AG08396 (cell line): ENCODE results near the gene RGP1.

Experiments
- DNase-seq: peaks from one replicate; pipeline ENCODE4 v3.0.0; 2012; ENCODE audit warnings: low spot score, mixed read lengths

The RGP1 gene

DNA sequence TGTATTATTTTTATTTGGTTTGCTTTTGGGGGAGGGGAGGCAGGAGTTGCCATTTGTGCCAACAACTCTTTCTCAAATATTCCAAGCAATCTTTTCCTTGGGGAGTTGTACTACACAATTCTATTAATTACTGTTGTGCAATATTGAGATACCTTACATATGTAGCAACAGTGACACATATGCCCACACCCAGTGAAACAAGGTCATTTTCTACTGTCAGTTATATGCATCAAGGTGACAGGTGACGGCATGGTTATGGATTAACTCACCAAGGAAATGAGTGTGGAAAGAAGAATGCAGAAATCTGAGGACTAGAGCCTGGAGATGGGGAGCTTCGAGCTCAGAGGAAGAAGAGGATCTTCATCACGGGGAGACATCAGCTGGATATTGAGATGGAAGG is 22.9 kb downstream of the RGP1 start:
- DNase-seq: no peak

DNA sequence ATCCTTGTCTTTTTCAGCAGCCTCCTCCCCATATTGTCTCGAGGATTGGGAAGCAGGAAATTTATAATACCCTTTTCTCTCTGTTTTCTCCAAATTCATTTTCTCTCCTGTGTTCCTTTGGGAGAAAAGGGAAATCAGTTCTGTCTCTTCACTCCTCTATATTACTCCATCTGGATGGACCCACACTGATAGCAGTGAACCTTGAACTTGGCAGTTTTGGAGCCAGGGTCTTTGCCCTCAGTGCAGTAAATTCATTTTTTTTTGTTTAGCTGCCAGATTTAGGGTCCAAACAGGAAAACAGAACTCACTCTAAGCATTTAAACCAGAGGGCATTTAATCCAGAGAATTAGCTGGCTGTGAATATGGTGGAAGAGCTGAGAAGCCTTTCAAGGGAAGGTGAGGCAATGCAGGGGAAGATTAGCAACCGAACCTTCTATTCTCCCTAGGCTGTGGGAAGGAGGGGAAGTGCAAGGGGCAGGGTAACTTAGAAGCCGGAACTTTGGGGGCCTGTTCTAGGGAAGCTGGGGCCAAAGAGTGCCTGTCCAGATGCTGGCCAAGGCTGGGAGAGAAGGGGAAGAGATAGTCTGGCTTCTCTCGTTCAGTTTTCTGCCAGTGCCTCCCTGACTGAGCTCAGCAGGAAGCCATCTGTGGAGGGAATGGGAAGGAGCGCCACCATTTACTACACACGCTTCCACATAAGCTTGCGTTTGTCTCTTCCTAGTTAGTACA is 26.0 kb downstream of the RGP1 start:
- DNase-seq: no peak

DNA sequence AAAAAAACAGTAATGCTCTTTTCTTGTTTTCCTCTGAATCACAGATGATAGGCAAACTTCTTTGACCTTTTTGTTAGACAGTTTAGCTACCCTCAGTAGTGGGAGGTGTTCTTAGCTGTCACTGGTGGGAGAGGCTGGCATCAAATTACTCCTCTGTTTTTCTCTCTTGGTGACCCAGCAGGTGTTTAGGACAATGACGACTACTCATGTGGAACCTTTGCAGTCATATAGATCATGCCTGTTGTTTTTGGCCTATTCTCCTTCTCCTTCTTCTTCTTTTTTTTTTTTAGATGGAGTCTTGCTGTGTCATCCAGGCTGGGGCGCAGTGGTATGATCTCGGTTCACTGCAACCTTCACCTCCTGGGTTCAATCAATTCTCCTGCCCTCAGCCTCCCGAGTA is 26.9 kb downstream of the RGP1 start:
- DNase-seq: no peak

DNA sequence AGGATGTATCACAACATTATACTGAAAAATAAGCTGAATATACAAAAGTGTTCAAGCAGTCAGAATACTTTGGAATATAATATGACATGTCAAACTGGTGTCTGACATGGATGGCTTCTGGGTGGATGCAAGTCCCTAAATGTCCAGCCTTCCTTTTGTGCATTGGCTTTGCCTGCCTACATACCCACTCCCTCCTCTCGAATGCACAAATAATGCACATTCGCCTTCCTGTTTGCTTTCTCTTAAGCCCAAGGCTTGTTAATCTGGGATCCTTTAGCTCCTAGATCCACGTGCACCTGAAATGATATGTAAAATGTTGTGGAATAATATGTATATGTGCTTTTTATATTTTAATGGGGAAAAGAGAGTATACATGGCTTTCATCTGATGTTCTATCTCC is 29.4 kb downstream of the RGP1 start:
- no peak for DNase-seq

DNA sequence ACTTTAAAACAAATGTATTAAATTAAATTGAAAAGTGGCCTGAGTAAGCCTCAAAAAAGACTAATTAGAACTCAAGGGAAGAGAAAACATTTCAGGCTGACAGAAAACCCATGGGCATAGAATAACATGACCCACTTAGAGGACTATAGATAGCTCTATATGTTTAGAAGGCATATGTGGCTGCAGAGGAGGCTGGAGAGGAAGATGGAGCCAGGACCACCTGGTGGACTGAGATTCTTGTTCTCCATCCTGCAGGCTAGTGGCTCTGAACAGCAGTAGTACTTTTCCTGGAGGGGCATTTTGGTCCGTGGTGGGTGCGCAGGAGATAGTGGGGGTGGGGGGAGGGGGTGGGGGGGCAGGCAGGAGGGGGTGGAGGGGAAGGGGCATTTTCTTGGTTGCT is 32.0 kb downstream of the RGP1 start:
- DNase-seq: no peak

DNA sequence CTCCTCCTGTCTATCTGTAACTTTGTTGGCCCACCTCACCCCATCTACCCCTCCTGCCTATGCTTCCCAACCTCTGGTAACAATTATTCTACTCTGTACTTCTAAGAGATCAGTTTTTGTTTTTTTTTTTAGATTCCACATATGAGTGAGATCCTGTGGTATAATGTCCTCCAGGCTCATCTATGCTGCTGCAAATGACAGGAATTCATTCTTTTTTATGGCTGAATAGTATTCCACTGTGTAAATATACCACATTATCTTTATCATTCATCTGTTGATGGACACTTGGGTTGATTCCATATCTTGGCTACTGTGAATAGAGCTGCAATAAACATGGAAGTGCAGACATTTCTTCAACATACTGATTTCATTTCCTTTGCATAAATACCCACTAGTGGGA is 34.3 kb downstream of the RGP1 start:
- DNase-seq: no peak

- no peak for DNase-seq
These were observed 40.5 kb downstream of the RGP1 start for GRCh38 chr9:35789541-35789940.

DNA sequence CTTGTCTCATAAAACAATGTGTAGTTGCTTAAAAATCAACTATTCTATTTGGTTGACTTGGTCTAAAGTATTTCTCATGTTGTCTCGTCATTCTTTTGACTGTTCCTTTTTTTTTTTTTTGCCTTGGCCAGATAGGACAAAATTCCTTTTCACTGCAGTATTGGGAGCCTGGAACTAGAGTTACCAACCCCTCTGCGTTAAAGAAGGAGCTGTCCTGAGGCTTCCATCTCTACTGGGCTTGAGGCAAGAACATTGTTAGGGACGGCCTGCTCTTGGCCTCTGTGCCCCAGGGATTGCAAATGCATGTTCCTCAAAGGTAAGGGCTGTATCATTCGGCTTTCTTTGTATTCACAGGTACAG is 40.9 kb downstream of the RGP1 start:
- DNase-seq: no peak

DNA sequence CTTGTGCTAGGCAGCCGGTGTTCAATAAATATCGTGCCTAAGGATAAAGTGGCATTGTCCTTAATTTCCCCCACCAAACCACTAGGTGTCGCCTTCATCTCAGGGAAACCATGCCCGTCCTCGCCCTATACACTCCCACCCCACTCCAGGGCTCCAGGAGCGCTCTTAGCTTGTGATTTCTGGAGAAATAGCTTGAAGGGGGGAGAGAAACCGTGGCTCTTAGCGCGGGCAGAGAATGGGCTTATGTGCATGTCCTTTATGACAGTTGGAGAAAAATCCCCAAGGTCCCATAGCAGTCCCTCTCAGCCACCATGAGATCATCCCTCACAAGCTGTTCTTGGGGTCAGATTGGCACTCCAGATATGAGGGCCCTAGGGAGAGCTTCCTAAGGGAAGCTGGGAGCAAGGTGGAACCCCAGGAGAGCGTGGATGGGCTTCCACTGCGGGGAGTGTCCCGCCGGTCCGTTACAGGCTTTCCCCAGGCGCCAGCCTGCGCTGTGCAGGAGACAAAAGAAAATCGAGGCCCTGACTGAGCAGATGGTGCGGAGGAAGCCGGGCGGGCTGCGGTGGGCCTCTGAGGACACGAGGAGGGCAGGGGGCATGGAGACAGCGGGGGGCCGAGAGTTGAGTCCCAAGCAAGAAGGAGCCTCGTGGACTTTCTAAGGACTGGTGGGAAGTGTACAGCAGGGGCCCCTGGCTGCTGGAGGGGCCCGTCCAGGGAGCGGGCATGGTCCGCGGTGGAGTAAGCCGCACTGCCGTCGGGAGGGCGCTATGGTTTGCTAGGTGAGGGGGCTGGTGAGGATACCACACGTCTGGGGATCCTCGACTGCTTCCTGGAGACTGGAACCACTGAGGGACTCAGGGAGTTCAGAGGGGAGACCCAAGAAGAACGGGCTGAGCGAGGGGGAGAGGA is 41.6 kb downstream of the RGP1 start:
- DNase-seq: peak; percentile 90

GRCh38 chr9:35791297-35791921 is 42.3 kb downstream of the RGP1 start, which contains the start of gene NPR2:
Gene NPR2 (plus strand): TSS chr9:35791591. CDS start chr9:35792409, 818 bp downstream.
- peak; percentile 80 for DNase-seq

DNA sequence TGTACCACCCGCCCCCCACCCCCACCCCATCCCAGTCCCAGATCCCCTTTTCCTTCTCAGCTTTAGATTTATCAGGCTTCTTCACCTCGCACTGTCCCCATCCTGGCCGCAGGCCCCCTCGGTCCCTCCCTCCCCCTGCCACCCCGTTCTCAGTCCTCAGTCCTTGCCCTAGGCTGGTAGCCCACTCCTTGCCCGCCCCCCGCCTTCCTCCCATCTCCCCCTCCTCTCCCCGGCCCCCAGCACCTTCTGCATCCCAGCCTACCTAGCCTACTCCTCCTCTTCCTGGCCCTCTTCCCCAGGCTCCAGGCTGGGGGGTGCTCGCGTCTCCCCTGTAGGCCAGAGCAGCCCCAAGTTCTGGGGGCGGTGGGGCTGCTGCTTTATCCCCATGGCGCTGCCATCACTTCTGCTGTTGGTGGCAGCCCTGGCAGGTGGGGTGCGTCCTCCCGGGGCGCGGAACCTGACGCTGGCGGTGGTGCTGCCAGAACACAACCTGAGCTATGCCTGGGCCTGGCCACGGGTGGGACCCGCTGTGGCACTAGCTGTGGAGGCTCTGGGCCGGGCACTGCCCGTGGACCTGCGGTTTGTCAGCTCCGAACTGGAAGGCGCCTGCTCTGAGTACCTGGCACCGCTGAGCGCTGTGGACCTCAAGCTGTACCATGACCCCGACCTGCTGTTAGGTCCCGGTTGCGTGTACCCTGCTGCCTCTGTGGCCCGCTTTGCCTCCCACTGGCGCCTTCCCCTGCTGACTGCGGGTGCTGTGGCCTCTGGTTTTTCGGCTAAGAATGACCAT is 43.1 kb downstream of the RGP1 start:
- DNase-seq: no peak

DNA sequence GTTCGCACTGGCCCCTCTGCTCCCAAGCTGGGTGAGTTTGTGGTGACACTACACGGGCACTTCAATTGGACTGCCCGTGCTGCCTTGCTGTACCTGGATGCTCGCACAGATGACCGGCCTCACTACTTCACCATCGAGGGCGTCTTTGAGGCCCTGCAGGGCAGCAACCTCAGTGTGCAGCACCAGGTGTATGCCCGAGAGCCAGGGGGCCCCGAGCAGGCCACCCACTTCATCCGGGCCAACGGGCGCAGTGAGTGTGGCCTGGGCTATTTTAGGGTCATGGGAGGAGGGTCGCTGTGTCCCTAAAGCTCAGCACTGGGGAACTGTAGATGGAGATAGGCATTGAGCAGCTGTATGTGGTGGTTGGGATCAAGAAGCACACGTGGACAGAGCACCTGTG is 43.7 kb downstream of the RGP1 start:
- no peak for DNase-seq

GRCh38 chr9:35793461-35793860 is 44.4 kb downstream of the RGP1 start:
- DNase-seq: no peak

DNA sequence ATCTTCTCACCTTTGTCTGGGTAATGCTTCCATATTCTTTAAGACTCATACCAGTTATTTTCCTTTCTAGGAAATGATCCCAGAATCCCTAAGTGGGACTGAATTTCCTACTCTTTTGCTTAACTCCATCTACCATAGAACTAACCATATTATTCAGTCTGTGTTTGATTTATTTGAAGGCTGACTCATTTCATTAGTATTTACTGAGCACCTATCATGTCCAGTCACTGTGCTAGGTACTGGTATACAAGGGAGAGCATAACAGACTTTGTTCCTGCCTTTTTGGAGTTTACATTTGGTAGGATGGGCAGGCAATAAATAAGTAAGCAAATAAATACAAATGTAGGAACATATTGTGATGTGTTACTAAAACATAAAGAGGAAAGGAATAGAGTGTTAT is 46.6 kb downstream of the RGP1 start:
- DNase-seq: no peak

DNA sequence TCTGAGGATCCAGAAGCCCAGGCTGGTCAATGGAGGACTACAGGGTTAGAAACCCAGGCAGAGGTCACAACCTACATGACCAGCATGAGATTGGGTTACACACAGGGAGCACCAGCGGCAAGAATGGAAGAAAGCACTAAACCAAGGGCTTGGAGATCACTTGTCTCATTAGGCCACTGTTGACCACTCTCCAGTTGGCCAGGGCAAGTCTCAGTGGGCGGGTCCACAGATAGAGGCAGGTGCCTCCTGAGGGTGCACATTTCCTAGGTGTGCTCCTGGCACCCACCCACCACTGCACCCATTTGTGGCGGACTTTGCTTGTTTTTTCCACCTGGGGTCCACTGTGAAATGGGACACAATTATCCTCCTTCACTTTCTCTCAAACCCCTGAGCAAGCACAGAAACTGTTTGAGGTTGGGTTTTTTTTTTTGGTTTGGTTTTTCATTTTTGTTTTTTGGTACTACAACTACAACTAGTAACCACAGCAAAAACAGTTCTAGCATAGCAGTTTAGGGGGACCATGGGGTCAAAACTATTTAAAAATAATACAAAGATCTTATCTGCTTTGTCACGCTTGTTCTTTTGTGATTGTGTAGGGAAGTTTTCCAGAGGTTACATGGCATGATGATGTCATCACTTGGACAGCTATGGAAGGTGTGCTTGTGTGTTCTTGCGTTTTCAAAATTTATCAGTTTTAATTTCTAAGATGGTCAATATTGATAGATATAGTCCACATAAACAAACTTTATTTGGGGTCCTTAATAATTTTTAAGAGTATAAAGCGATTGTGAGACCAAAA is 48.4 kb downstream of the RGP1 start:
- no peak for DNase-seq

- DNase-seq: peak; percentile 39
These were observed 49.7 kb downstream of the RGP1 start for GRCh38 chr9:35798658-35799374.

GRCh38 chr9:35800530-35800929 is 51.4 kb downstream of the RGP1 start:
- no peak for DNase-seq

DNA sequence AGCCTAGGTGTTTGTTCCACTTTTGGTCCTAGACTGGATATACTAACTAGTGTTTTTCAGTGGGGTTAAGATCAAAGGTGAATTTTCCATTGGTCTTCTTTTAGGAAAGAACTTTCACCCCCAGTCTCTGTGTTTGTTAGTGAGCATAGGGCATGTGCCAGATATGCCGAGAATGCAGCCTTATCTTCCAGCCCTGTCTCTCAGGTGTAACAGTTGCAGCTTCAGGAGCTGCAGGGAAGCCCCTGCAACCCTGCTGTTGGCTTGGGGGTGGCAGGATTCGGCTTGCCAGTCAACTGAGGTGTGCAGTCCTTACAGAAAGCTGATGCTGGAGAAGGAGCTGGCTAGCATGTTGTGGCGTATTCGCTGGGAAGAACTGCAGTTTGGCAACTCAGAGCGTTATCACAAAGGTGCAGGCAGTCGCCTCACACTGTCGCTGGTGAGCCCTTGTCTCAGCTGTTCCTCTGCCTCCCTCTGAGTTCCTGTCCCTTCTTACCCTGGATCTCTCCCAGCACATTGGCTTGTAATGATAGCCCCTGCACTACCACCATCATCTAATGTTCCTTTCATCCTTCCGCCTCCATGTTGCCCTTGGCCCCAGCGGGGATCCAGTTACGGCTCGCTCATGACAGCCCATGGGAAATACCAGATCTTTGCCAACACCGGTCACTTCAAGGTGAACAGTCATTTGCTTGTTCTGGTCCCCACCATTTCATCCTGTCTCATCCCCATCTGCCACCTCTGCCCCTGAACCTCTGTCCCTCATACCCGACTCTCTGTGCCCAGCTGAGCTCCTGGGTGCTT is 52.4 kb downstream of the RGP1 start:
- DNase-seq: no peak

DNA sequence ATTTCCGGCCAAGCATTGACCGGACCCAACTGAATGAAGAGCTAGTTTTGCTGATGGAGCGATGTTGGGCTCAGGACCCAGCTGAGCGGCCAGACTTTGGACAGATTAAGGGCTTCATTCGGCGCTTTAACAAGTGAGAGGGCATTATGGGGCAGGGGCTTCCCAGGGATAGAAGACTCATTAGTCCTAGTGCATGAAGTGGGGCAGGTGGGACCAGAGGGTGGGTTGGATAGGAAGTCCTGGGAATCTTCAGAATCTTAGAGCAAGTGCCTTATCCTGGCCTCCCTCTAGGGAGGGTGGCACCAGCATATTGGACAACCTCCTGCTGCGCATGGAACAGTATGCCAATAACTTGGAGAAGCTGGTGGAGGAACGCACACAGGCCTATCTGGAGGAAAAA is 57.0 kb downstream of the RGP1 start:
- DNase-seq: no peak
